GM12878 (cell line): ENCODE measurements around the gene OGFR. TPM values are rescaled to one million over a fixed set of nuclear protein-coding genes. Genes with fewer than 3 reads are reported as not detected.

Experiments
- ATAC-seq: fragments of 200-7000 bp; cut with Tn5 transposase; 3 replicates; pipeline ENCODE4 v1.9.1; 2020; ENCODE audit warnings: mild to moderate bottlenecking, moderate library complexity
- BruUV-seq: library from RNA; stranded (reverse); fragments of 400-500 nt; replicated peaks from 2 replicates; lab custom pipeline; 2021; lab: Mats Ljungman, UMichigan
- CTCF ChIA-PET: fragments of 300-600 bp; sonication (Branson Sonifier 250); formaldehyde crosslinking; extraction: SDS; loops from one replicate; lab custom pipeline; 2021; ENCODE audit warnings: inconsistent platforms; lab: Yijun Ruan, JAX
- POLR2A ChIA-PET: fragments of 350-600 bp; formaldehyde crosslinking; extraction: SDS; loops from one replicate; lab custom pipeline; 2021; ENCODE audit warnings: inconsistent platforms; lab: Charles Lee
- RAD21 ChIA-PET: fragments of 300-600 bp; sonication (Branson Sonifier 250); formaldehyde crosslinking; loops from one replicate; lab custom pipeline; 2023; ENCODE audit warnings: antibody characterized with exemption; ENCODE audit not compliant: unreplicated experiment; lab: Charles Lee
- SMC1A ChIA-PET: fragments of 300-600 bp; sonication (Branson Sonifier 250); formaldehyde crosslinking; loops from one replicate; lab custom pipeline; 2023; ENCODE audit not compliant: unreplicated experiment, uncharacterized antibody; lab: Charles Lee
- DNase-seq: peaks from one replicate; pipeline ENCODE4 v3.0.0-alpha.2; 2011; ENCODE audit warnings: low read depth, low spot score
- FAIRE-seq: peaks from 3 replicates; lab custom pipeline; 2011; peaks lifted over from hg19 to GRCh38; lab: Jason Lieb, UNC
- H2AFZ ChIP-seq: 2 replicates; pipeline ENCODE4 v1.6.0; 2011; ENCODE audit warnings: low read depth, low read length, control low read depth; ENCODE audit not compliant: control insufficient read depth
- H3K27ac ChIP-seq: 2 replicates; pipeline ENCODE4 v1.5.1; 2011; ENCODE audit warnings: control low read depth; ENCODE audit not compliant: control insufficient read depth, insufficient read depth
- H3K27me3 ChIP-seq, 2 experiments: replicated peaks in 1 of 2; 2 replicates each; pipeline versions ENCODE4 v1.6.0 to v1.6.1; 2011; ENCODE audit warnings: low read length in 1 of 2; ENCODE audit not compliant: control insufficient read depth in 2 of 2, insufficient read depth in 2 of 2
- H3K36me3 ChIP-seq, 2 experiments: 2 replicates each; pipeline ENCODE4 v1.5.1; 2011; ENCODE audit warnings: low read length in 1 of 2; ENCODE audit not compliant: control insufficient read depth in 2 of 2, insufficient read depth in 2 of 2
- H3K4me1 ChIP-seq: 2 replicates; pipeline ENCODE4 v1.6.1; 2011; ENCODE audit warnings: mild to moderate bottlenecking, low read length, moderate library complexity, mixed read lengths; ENCODE audit not compliant: control insufficient read depth, insufficient read depth
- H3K4me2 ChIP-seq: 2 replicates; pipeline ENCODE4 v1.6.0; 2011; ENCODE audit warnings: control low read depth; ENCODE audit not compliant: control insufficient read depth, insufficient read depth
- H3K4me3 ChIP-seq: fragments of 200-600 bp; sonication (generic); 2 replicates; pipeline ENCODE4 v1.5.1; 2016
- H3K79me2 ChIP-seq: 2 replicates; pipeline ENCODE4 v1.6.0; 2011; ENCODE audit warnings: low read length; ENCODE audit not compliant: control insufficient read depth, insufficient read depth
- H3K9ac ChIP-seq: 2 replicates; pipeline ENCODE4 v1.8.0; 2011; ENCODE audit warnings: low read length, control low read depth, mixed read lengths; ENCODE audit not compliant: control insufficient read depth, insufficient read depth
- H3K9me3 ChIP-seq: replicated peaks from 3 replicates; pipeline ENCODE4 v1.5.1; 2011; ENCODE audit warnings: mild to moderate bottlenecking, low read length; ENCODE audit not compliant: control insufficient read depth, insufficient read depth
- H4K20me1 ChIP-seq: 2 replicates; pipeline ENCODE4 v1.6.0; 2011; ENCODE audit not compliant: control insufficient read depth, insufficient read depth
- EED ChIP-seq: sonication (generic); IDR thresholded peaks from 2 replicates; pipeline ENCODE4 v1.6.1; 2016; ENCODE audit warnings: antibody characterized with exemption, low read depth
- GABPA ChIP-seq: IDR thresholded peaks from 2 replicates; pipeline ENCODE4 v1.6.1; 2014; ENCODE audit warnings: antibody characterized with exemption, low read depth, mild to moderate bottlenecking, inconsistent platforms
- IRF5 ChIP-seq: fragments of 450-650 bp; IDR thresholded peaks from 2 replicates; pipeline ENCODE4 v1.6.1; 2017; ENCODE audit warnings: borderline replicate concordance
- RFX5 ChIP-seq: IDR thresholded peaks from 2 replicates; pipeline ENCODE4 v1.6.1; 2011; ENCODE audit warnings: low read depth, low read length, improper control_type of control experiment
- STAT3 ChIP-seq: IDR thresholded peaks from 2 replicates; pipeline ENCODE4 v1.6.1; 2011; ENCODE audit warnings: low read depth, low read length, improper control_type of control experiment
- TCF3 ChIP-seq: IDR thresholded peaks from 2 replicates; pipeline ENCODE4 v1.6.1; 2012; ENCODE audit warnings: low read depth, mild to moderate bottlenecking, low read length, borderline replicate concordance; ENCODE audit not compliant: insufficient read depth
- WGBS: methylation state at CpG from one replicate; pipeline ENCODE4 v1.1.6; 2016; ENCODE audit warnings: low lambda C conversion rate; ENCODE audit not compliant: insufficient replicate concordance, insufficient coverage; ENCODE audit errors: missing lambda C conversion rate; 5-methylcytosine and 5-hydroxymethylcytosine counted together
- in situ Hi-C: fragments of 300-500 bp; cut with MboI; formaldehyde crosslinking; loops from 9 replicates; pipeline ENCODE4 v1.14.3; 2018; ENCODE audit warnings: mixed read lengths
- intact Hi-C: fragments of 100-400 bp; cut with micrococcal nuclease; formaldehyde crosslinking; loops from one replicate; pipeline ENCODE4 v1.14.2; 2022; ENCODE audit not compliant: unreplicated experiment
- polyA plus RNA-seq, 11 experiments: library from polyadenylated mRNA; depleted of rRNA in 4 of 11; unstranded in 6 of 11; stranded (reverse) in 5 of 11; fragments of >200 nt; fragmentation: Nextera tagmentation in 4 of 11; fragmentation: Illumina TruSeq in 1 of 11; extraction: Ambion mirVana in 4 of 11; extraction: Trizol in 1 of 11; gene quantifications; 1 replicate in 1 of 11; 2 replicates in 10 of 11; pipeline versions ENCODE4 v1.2.1 to v1.2.3, GENCODE V29; 2011 to 2016; ENCODE audit warnings: inconsistent platforms in 2 of 11, missing spikeins in 2 of 11, low read depth in 1 of 11
- total RNA-seq, 4 experiments: library from RNA; depleted of rRNA in 3 of 4; stranded (reverse); fragments of >200 nt in 3 of 4; fragmentation: Illumina TruSeq in 1 of 4; extraction: Trizol in 1 of 4; gene quantifications; 2 replicates each; pipeline versions ENCODE4 v1.2.1 to v1.2.3, GENCODE V29; 2013 to 2021

OGFR gene
- total and polyA plus RNA-seq, 10 of the 15 experiments (the other 5 are each of a cell fraction or from before 2014, with no cell fraction given), result 0.72 to 62.1 (median 27.3) TPM

- no peak for TF ChIP-seq TCF3
Observed at GRCh38 chr20:62784497-62784896, 20.1 kb upstream of the OGFR start (continued).

- peaks cover 2 to 4% of the 10 kb centered on the region in 2 experiments; a peak in 2 of 4 replicates for H3K27me3 ChIP-seq
Observed at GRCh38 chr20:62785393-62785792, 19.2 kb upstream of the OGFR start.

More at GRCh38 chr20:62785393-62785792, 19.2 kb upstream of the OGFR start:
- POLR2A ChIA-PET, result no interaction called here
- DNase-seq, result no peak
- no peak overlapping the region for H3K9ac ChIP-seq
- no peaks in the 10 kb centered on the region for H4K20me1 ChIP-seq
- in situ Hi-C loops, result no loop called here
- CTCF ChIA-PET, result no interaction called here
- H3K4me2 ChIP-seq, result no peak overlapping the region
- H3K36me3 ChIP-seq, result no peaks in the 10 kb centered on the region; a peak in 1 of 4 replicates
- no peaks in the 10 kb centered on the region for H3K4me1 ChIP-seq
- RAD21 ChIA-PET, result no interaction called here
- SMC1A ChIA-PET, result no interaction called here
- no peak for ATAC-seq
- no peak overlapping the region for H2AFZ ChIP-seq
- H3K9me3 ChIP-seq, result no peaks in the 10 kb centered on the region; the same call in 2 of the 3 replicates
- TF ChIP-seq GABPA (no peak), RFX5 (no peak), STAT3 (no peak), IRF5 (no peak), EED (no peak)
- BruUV-seq, result no TSS peak
- no peak overlapping the region for H3K4me3 ChIP-seq
- H3K27ac ChIP-seq, result no peak overlapping the region
- FAIRE-seq, result no peak
- 40% methylated on average over 10 of the region's 11 CpGs for WGBS
- intact Hi-C loops, result no loop called here
- H3K79me2 ChIP-seq, result no peaks in the 10 kb centered on the region
